Liver (tissue), 9 donors: Measurements from ENCODE around the gene ACTN1. TPM values are rescaled to one million over a fixed set of nuclear protein-coding genes. Genes with fewer than 3 reads are reported as not detected.

ENCODE experiments used
- DNase-seq: peaks from one replicate; pipeline ENCODE4 v3.0.0-alpha.2; 2017; ENCODE audit warnings: low spot score
- H3K27ac ChIP-seq, 2 donors: one replicate each; pipeline ENCODE4 v1.7.0; 2013; ENCODE audit warnings: inconsistent platforms in 2 of 2, low read length in 2 of 2, control low read depth in 1 of 2, low read depth in 1 of 2, mild to moderate bottlenecking in 1 of 2
- H3K27me3 ChIP-seq, 4 donors: one replicate each; pipeline versions ENCODE4 v1.6.1 to v1.7.0; 2013; ENCODE audit warnings: low read length in 3 of 4, inconsistent platforms in 1 of 4, mild to moderate bottlenecking in 1 of 4, moderate library complexity in 1 of 4; ENCODE audit not compliant: control insufficient read depth in 4 of 4, insufficient read depth in 4 of 4
- H3K36me3 ChIP-seq, 4 donors: one replicate each; pipeline versions ENCODE4 v1.6.1 to v1.7.0; 2013; ENCODE audit warnings: low read length in 3 of 4, mild to moderate bottlenecking in 3 of 4, low read depth in 1 of 4, moderate library complexity in 1 of 4; ENCODE audit not compliant: control insufficient read depth in 4 of 4, insufficient read depth in 3 of 4
- H3K4me1 ChIP-seq, 4 donors: one replicate each; pipeline versions ENCODE4 v1.6.1 to v1.7.0; 2013; ENCODE audit warnings: low read length in 3 of 4, mild to moderate bottlenecking in 3 of 4, moderate library complexity in 1 of 4; ENCODE audit not compliant: control insufficient read depth in 4 of 4, insufficient read depth in 4 of 4
- H3K4me3 ChIP-seq, 3 donors: one replicate each; pipeline versions ENCODE4 v1.6.1 to v1.7.0; 2013; ENCODE audit warnings: low read length in 3 of 3, control low read depth in 1 of 3, low read depth in 1 of 3, mild to moderate bottlenecking in 1 of 3
- H3K9ac ChIP-seq, 2 donors: one replicate each; pipeline ENCODE4 v1.7.0; 2013; ENCODE audit warnings: low read length in 2 of 2, mild to moderate bottlenecking in 2 of 2, moderate library complexity in 2 of 2, control low read depth in 1 of 2, low read depth in 1 of 2
- H3K9me3 ChIP-seq, 4 donors: one replicate each; pipeline versions ENCODE4 v1.6.1 to v1.7.0; 2013; ENCODE audit warnings: low read length in 3 of 4; ENCODE audit not compliant: control insufficient read depth in 4 of 4
- FOXA1 ChIP-seq: IDR thresholded peaks from 2 replicates; pipeline ENCODE4 v1.6.1; 2016; ENCODE audit warnings: antibody characterized with exemption
- FOXA2 ChIP-seq: IDR thresholded peaks from 2 replicates; pipeline ENCODE4 v1.6.1; 2016; ENCODE audit warnings: antibody characterized with exemption
- HNF4A ChIP-seq, 2 donors: conservative IDR thresholded peaks; 2 replicates each; pipeline ENCODE4 v1.6.1; 2016; ENCODE audit warnings: antibody characterized with exemption in 2 of 2, mild to moderate bottlenecking in 2 of 2
- HNF4G ChIP-seq: IDR thresholded peaks from 2 replicates; pipeline ENCODE4 v1.6.1; 2016; ENCODE audit warnings: antibody characterized with exemption
- JUND ChIP-seq, 2 donors: IDR thresholded peaks; 2 replicates each; pipeline ENCODE4 v1.6.1; 2016; ENCODE audit warnings: antibody characterized with exemption in 2 of 2
- MAX ChIP-seq: IDR thresholded peaks from 2 replicates; pipeline ENCODE4 v1.6.1; 2016; ENCODE audit warnings: antibody characterized with exemption
- RAD21 ChIP-seq, 2 donors: IDR thresholded peaks; 2 replicates each; pipeline ENCODE4 v1.6.1; 2016; ENCODE audit warnings: antibody characterized with exemption in 2 of 2, mild to moderate bottlenecking in 2 of 2
- RXRA ChIP-seq, 2 donors: IDR thresholded peaks; 2 replicates each; pipeline ENCODE4 v1.6.1; 2017 to 2018; ENCODE audit warnings: antibody characterized with exemption in 2 of 2, mild to moderate bottlenecking in 1 of 2
- TAF1 ChIP-seq: conservative IDR thresholded peaks from 2 replicates; pipeline ENCODE4 v1.6.1; 2016; ENCODE audit warnings: antibody characterized with exemption, mild to moderate bottlenecking
- ZBTB33 ChIP-seq: IDR thresholded peaks from 2 replicates; pipeline ENCODE4 v1.6.1; 2016; ENCODE audit warnings: antibody characterized with exemption
- WGBS: extraction: QIAGEN DNeasy Blood & Tissue Kit; methylation state at CpG from one replicate; pipeline ENCODE4 v1.1.7; 2013; 5-methylcytosine and 5-hydroxymethylcytosine counted together
- polyA plus RNA-seq, 2 donors: library from polyadenylated mRNA; stranded (reverse) in 1 of 2; unstranded in 1 of 2; fragments of 200-250 nt in 1 of 2; fragments of >200 nt in 1 of 2; fragmentation: Nextera tagmentation in 1 of 2; extraction: Ambion mirVana in 1 of 2; gene quantifications; one replicate each; pipeline versions ENCODE4 v1.2.1 to v1.2.3, GENCODE V29; 2013 to 2015
- total RNA-seq, 2 donors: library from RNA; depleted of rRNA; stranded (reverse); fragments of >200 nt; gene quantifications; one replicate each; pipeline ENCODE4 v1.2.3, GENCODE V29; 2014
- TF ChIP-seq, protein P1 (sequence below): IDR thresholded peaks from 2 replicates; pipeline ENCODE4 v1.6.1; 2016; ENCODE audit warnings: antibody characterized with exemption
- TF ChIP-seq, protein P2 (sequence below): fragments of 150-350 bp; IDR thresholded peaks from 2 replicates; pipeline ENCODE4 v1.5.1; 2017; ENCODE audit warnings: improper control_type of control experiment, low read depth, low read length; ENCODE audit not compliant: missing input control
- TF ChIP-seq, protein P3 (sequence below): IDR thresholded peaks from 2 replicates; pipeline ENCODE4 v1.6.1; 2016; ENCODE audit warnings: antibody characterized with exemption, mild to moderate bottlenecking
- donor health status: healthy.
- donor health status: healthy.
- donor health status: healthy.
- donor health status: healthy.
- donor health status: healthy.

The ACTN1 gene
- total and polyA plus RNA-seq, 4 donors: 36.2 to 100 (median 63.1) TPM

- TF ChIP-seq HNF4G (no peak), RXRA (IDR thresholded peaks at IDR 0.05) (no peak), FOXA2 (no peak), RAD21 (IDR thresholded peaks at IDR 0.05) (no peak), HNF4A (conservative IDR thresholded peaks at IDR 0.05) (no peak)
- TF ChIP-seq, protein P1, sequence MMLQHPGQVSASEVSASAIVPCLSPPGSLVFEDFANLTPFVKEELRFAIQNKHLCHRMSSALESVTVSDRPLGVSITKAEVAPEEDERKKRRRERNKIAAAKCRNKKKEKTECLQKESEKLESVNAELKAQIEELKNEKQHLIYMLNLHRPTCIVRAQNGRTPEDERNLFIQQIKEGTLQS: no peak
Measured at GRCh38 chr14:68866991-68867533, 112.0 kb downstream of the ACTN1 start (continued).

GRCh38 chr14:68865542-68865941 lies 113.6 kb downstream of the ACTN1 start:
- no peak for TF ChIP-seq HNF4G
- no peak for TF ChIP-seq ZBTB33
- TF ChIP-seq JUND (IDR thresholded peaks at IDR 0.05): no peak
- H3K4me1 ChIP-seq: no peaks in the 10 kb centered on the region
- no peak overlapping the region for H3K9ac ChIP-seq
- WGBS: 95% methylated on average over 2 of the region's 2 CpGs
- H3K4me3 ChIP-seq: no peak overlapping the region
- no peak overlapping the region for H3K27ac ChIP-seq
- peaks cover 0 to 2% (median under 1%) of the 10 kb centered on the region in 4 donors for H3K36me3 ChIP-seq
- H3K27me3 ChIP-seq: no peaks in the 10 kb centered on the region
- DNase-seq: no peak
- H3K9me3 ChIP-seq: peaks cover 0 to 6% (median 1%) of the 10 kb centered on the region in 4 donors

DNA sequence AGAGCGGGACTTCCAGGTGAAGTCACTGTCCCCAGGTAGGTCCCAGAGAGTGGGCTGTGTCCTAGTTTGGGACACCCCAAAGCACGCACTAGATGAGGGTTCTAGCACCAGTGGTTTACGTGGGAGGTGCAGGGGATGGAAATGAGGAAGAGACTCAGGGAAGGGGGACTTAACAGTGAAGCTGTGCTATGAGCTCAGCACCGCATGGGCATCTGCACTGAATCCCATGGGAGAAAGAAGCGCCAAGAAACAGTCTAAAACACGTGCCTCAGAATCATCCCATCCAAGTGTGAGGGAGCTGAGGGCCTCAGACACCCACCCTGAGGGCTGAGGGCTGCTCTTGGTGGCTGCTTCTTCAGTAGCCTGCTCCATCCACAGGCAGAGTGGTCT lies 114.7 kb downstream of the ACTN1 start:
- H3K4me3 ChIP-seq: no peak overlapping the region
- peaks cover 0 to 6% (median 1%) of the 10 kb centered on the region in 4 donors for H3K9me3 ChIP-seq
- H3K9ac ChIP-seq: no peak overlapping the region
- 94% methylated on average over 6 of the region's 6 CpGs for WGBS
- no peaks in the 10 kb centered on the region for H3K27me3 ChIP-seq
- no peak overlapping the region for H3K27ac ChIP-seq
- no peaks in the 10 kb centered on the region for H3K4me1 ChIP-seq
- no peak for DNase-seq
- peaks cover 0 to 1% (median 0%) of the 10 kb centered on the region in 4 donors for H3K36me3 ChIP-seq
- no peak for TF ChIP-seq HNF4A (conservative IDR thresholded peaks at IDR 0.05)
- TF ChIP-seq, protein P1: no peak
- TF ChIP-seq RXRA (IDR thresholded peaks at IDR 0.05): no peak
- no peak for TF ChIP-seq FOXA1
- TF ChIP-seq HNF4G: no peak
- TF ChIP-seq JUND (IDR thresholded peaks at IDR 0.05): no peak
- no peak for TF ChIP-seq TAF1
- TF ChIP-seq, protein P2, sequence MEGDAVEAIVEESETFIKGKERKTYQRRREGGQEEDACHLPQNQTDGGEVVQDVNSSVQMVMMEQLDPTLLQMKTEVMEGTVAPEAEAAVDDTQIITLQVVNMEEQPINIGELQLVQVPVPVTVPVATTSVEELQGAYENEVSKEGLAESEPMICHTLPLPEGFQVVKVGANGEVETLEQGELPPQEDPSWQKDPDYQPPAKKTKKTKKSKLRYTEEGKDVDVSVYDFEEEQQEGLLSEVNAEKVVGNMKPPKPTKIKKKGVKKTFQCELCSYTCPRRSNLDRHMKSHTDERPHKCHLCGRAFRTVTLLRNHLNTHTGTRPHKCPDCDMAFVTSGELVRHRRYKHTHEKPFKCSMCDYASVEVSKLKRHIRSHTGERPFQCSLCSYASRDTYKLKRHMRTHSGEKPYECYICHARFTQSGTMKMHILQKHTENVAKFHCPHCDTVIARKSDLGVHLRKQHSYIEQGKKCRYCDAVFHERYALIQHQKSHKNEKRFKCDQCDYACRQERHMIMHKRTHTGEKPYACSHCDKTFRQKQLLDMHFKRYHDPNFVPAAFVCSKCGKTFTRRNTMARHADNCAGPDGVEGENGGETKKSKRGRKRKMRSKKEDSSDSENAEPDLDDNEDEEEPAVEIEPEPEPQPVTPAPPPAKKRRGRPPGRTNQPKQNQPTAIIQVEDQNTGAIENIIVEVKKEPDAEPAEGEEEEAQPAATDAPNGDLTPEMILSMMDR: no peak
- TF ChIP-seq, protein P3, sequence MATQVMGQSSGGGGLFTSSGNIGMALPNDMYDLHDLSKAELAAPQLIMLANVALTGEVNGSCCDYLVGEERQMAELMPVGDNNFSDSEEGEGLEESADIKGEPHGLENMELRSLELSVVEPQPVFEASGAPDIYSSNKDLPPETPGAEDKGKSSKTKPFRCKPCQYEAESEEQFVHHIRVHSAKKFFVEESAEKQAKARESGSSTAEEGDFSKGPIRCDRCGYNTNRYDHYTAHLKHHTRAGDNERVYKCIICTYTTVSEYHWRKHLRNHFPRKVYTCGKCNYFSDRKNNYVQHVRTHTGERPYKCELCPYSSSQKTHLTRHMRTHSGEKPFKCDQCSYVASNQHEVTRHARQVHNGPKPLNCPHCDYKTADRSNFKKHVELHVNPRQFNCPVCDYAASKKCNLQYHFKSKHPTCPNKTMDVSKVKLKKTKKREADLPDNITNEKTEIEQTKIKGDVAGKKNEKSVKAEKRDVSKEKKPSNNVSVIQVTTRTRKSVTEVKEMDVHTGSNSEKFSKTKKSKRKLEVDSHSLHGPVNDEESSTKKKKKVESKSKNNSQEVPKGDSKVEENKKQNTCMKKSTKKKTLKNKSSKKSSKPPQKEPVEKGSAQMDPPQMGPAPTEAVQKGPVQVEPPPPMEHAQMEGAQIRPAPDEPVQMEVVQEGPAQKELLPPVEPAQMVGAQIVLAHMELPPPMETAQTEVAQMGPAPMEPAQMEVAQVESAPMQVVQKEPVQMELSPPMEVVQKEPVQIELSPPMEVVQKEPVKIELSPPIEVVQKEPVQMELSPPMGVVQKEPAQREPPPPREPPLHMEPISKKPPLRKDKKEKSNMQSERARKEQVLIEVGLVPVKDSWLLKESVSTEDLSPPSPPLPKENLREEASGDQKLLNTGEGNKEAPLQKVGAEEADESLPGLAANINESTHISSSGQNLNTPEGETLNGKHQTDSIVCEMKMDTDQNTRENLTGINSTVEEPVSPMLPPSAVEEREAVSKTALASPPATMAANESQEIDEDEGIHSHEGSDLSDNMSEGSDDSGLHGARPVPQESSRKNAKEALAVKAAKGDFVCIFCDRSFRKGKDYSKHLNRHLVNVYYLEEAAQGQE: no peak
- TF ChIP-seq MAX: no peak
